Measurements from ENCODE around the gene KLF9. TPM values are rescaled to one million over a fixed set of nuclear protein-coding genes. Genes with fewer than 3 reads are reported as not detected.
A peak's percentile ranks its signal among the peaks of the same experiment; 100 is the strongest.

Gene KLF9
- 4.0 and 4.4 TPM in 2 replicates for total RNA-seq (2014; rRNA removed; shearing (Covaris generic))

DNA sequence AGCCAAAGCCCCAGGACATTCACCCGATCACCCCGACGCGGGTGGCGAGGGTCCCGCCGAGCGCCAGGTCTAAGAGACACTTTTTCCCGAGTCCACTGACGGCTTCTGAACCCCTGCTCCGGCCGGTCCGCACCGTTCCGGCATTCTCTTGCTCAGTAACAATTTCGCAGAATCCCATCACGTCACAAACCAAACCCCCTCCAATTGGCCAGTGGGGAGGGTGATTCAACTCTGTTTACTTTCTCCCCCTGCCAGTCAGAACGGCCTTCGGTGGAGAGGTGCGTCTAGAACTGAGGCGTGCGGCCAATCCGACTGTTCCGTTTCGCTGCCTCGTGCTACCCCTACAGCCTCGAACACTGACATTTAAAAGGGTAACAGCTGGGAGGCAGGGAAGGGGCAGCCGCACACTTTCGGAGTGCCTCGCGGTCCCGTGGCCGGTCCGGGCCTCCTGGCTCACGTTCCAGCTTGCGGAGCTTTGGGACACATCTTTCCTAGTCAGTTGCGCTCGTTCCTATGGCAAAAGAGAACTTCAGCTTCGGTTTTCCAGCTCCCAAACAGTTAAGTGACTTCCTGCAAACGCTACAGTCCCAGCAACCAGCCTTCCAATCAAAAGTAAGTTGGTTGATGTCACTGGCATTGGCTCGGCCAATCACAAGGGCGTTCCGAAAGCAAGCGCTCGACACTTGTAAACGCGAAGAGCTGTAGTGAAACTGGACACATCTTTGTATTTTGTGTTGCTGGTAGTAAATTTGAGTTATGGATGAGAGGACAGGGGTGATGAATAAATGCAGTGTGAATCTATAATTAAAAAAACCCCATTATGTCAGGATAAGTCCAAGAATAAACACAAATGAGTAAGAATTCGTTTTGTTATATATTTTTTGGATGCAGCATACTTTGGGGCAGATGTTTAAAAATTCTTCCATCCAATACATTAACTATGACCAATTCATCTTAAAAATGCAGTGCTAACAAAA lies at the start of gene KLF9:
Gene KLF9, minus strand, starts transcription at position 859 of the 977 bp plus-strand sequence. CDS start 1,294 bp downstream, outside the sequence.
- peak; percentile 81 for DNase-seq (ENCODE audit: low spot score)

DNA sequence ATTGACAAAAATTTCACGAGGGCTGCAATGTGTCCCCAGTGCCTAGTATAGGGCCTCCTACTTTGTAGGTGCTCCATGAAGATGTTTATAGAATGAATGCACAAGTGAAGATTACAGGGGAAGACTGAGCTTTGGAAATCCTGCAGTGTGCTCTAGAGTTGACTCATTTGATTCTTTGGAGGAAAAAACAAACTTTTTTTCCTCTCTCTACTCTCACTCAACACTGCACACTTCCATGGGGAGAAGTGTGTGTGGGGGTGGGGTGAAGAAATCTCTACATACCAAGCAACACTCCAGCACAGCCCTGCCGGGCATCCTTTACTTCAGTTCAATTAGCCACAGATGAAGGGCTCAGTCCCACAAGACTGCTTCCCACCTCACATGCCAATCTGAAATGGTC lies 49.4 kb upstream of the KLF9 start:
- DNase-seq (ENCODE audit: low spot score): no peak

DNA sequence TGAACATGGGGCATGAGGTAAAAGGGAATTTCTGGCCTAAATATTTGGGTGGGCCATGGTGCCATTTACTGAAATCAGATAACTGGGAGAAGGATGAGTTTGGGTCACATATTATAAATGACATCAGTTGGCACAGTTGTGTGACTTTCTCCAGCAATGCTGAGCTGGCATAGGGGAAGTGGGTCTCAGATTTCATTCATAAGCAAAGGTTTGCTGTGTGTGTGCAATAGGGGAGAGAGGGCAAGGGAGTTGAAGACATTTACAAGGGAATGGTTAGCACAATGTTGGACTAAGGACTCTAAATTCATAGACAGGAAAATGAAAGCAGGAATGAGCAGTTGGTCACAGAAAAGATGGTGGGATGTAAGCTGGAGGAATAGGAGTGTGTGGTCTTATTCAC lies 47.8 kb upstream of the KLF9 start:
- DNase-seq (ENCODE audit: low spot score): no peak

DNA sequence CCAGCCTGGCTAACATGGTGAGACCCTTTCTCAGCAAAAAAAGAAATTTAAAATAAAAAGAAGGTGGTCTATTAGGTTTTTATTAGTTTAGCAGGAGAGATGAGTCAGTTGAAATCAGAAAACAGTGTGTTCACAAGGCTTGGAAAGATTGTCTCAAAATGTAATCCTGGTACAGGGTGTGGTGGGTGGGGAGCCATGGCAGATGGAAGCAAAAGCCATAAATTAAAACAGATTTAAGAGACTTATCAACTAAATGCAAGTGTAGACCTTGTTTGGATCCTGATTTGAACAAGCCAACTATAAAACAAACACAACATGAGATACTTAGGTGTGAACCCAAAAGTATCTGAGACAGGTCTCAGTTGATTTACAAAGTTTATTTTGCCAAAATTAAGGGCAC lies 42.8 kb upstream of the KLF9 start:
- no peak for DNase-seq (ENCODE audit: low spot score)

DNA sequence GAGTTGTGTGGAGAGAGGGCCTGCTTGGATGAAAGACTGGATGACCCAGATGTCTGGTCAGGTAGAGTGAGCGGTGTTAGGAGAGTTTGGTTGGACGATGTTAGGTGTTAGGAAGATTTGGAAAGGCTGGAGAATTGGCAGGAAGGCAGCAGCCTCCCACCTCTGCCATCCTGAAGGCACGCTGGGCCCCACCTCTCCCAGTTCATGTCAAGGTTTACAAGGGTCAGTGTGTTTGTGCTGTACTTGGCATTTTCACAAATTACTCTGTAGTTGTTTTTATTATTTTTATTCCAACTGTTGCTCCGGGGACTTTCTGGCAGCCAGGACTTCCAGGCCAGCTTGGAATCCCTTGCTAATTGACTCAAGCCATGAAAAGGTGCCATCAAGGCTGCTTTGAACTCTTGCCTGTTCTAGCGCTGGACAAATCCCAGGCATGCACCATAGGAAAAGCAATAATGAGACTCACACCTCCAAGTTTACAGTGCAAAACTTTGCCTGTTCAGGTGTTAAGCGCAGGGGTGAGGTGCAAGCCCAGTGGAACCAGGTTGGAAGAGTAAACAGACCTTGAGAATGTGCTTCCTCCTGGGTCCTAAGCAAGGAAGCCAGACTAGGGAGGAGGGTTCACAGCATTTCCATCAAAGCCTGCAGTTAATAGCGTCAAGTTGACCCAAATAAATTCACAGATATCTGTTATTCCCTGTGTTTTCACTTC lies 41.7 kb upstream of the KLF9 start:
- no peak for DNase-seq (ENCODE audit: low spot score)

DNA sequence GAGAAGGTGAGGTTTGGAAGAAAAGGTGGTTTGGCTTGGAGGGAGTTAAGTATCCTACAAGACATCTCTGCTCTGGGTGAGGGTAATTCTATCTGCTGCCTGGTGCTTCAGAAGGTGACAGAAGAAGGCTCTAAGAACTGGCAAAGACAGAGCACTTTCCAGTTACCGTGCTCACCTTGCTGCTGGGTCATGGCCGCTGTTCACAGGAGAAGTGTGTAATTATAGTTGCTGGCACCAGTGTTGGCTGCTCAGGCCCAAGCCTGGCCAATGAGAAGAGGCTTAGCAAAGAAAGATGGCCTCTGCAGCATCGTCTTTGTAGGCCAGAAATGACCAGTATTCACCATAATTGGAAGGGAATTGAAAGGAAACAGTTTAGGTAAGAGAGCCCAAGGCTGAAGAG lies 37.9 kb upstream of the KLF9 start:
- DNase-seq (ENCODE audit: low spot score): no peak

DNA sequence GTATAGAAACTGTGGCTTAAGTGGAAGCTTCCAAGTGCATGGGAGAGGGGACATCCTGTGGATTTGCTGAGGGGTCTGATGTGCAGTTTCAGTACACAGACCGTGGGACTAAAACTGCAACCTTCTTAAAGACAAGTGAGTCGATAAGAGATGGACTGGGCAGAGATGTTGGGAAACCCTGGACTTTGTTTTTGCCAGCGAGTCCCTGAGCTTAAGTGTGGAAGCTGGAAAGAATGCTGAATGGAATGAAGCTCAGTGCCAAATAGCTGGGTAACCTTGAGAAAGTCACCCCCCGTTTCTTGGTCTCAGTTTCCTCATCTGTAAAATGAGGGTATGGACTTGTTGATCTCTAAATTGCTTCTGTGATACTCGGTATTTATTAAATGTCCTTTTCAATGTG lies 37.3 kb upstream of the KLF9 start:
- DNase-seq (ENCODE audit: low spot score): no peak

DNA sequence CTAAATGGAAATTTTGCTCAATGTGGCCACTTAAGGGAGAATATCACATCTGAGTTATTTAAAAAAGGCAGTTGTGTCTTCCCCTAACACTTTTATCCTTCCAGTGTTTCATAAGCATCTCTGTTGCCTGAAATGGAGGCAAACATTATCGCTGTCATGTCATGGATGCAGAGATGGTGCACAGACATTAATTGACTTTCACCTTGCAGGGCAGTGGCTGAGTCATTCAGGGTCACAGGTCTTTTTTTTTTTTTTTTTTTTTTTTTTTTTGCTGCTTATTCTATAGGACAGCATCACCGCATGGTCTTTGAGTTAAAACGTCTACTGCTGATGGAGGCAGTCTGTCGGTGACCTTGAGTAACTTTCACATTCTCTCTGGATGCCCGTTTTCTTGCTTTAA lies 36.3 kb upstream of the KLF9 start:
- DNase-seq (ENCODE audit: low spot score): no peak

DNA sequence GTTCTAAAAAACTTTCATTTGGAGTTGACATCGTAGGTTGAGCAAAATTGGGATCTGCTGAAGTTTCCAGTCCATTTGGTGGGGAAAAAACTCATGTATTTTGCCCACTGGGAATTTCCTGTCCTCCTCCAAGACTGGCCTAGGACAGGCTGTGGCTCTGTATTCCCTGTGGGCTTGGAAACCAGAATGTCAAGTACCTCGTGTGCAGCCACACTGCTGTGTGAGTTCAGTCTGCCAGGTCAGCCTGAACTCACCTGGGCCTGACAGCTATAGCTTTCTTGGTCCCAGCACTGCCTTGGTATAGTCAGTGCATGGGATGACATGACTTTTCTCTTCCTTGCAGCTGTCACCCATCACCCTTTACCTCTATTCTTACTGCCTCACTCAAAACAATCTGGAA lies 35.0 kb upstream of the KLF9 start:
- DNase-seq (ENCODE audit: low spot score): no peak

DNA sequence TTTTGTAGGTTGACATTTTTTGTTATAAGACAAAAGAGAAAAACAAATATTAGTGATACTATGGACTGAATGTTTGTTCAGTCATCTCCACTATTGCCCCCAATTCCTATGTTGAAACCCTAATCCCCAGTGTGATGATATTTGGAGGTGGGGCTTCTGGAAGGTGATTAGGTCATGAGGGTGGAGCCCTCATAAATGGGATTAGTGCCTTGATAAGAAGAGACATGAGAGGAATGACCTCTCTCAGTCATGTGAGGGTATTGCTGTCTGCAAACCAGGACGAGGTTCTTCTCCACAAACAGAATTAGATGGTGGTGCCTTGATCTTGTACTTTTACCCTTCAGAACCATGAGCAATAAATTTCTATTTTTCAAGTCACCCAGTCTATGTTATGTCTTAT lies 34.5 kb upstream of the KLF9 start:
- no peak for DNase-seq (ENCODE audit: low spot score)

DNA sequence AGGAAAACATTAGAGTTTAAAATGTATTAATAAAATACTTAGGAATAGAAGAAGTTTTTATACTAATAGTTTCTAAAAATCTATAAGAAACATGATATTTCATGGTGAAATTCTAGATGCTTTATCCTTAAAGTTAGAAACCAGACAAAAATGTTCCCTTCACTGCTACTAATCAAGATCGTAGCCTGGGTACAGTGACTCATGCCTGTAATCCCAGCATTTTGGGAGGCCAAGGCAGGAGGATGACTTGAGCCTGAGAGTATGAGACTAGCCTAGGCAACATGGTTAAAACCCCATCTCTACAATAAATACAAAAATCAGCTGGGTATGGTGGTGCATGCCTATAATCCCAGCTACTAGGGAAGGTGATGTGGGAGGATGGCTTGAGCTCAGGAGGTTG lies 30.4 kb upstream of the KLF9 start:
- no peak for DNase-seq (ENCODE audit: low spot score)

DNA sequence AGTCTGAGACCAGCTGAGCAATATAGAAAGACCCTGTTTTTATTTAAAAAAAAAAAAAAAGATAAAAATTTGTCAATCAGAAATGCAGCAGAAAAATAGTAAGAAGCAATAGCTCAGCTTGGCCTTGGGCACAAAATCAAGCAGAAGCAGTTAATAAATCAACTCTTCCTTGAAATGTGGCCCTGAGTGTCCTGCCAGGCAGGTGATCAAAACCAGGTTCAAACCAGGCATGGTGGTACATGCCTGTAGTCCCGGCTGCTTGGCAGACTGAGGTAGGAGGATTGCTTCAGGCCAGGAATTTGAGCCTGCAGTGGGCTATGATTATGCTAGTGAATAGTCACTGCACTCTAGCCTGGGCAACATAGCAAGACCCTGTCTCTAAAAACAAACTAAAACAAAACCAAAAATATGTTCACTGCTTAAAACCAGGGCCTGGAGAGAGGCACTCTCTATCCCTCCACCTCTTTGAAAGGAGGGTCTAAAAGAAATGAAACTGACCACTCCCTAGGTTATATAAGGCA lies 27.9 kb upstream of the KLF9 start:
- DNase-seq (ENCODE audit: low spot score): no peak

DNA sequence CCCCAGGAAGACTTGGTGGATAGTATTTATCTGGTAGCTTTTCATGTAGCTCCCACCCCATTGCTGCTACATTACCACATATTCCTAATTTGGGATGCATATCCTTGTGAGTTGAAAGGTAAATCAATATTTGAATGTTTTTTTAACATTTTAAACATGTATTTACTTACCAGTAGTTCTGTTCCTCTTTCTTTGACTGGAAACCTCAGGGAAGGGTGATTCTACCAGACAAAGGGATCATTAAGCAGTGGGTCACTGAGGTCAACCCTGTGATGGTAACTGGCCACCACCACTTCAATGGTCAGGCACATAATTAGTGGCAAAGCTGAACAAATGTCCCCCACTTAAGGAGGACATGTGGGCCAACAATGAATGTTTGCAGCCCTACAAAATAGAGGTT lies 27.2 kb upstream of the KLF9 start:
- DNase-seq (ENCODE audit: low spot score): no peak

DNA sequence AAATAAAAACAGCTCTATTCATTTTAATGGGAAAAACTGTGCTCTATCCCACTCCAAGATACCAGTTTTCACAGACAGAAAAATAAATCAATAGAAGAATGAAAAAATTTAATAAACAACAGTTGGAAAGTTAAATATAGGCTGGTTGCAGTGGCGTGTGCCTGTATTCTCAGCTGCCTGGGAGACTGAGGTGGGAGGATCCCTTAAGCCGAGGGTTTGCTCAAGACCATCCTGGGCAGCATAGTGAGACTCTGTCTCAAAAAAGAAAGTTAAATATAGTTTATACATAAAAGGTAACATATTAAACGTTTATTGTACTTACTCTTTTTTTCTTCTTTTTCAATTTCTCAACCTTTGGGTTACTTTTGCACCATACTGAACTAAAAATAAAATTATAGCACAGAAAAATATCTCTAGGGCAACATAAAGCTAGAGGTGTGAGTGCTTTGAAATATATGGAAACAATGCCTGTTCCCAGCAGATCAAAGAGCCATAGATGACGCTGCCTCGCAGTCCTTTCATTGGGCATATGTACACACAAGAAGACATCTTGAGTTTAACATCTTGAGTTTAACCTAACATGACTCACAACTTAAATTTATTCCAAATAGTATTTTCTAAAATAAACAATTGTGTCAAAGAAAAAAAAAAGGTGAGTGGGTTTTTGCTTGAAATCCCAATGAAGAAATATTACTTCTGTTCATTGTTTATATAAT lies 25.7 kb upstream of the KLF9 start:
- no peak for DNase-seq (ENCODE audit: low spot score)

DNA sequence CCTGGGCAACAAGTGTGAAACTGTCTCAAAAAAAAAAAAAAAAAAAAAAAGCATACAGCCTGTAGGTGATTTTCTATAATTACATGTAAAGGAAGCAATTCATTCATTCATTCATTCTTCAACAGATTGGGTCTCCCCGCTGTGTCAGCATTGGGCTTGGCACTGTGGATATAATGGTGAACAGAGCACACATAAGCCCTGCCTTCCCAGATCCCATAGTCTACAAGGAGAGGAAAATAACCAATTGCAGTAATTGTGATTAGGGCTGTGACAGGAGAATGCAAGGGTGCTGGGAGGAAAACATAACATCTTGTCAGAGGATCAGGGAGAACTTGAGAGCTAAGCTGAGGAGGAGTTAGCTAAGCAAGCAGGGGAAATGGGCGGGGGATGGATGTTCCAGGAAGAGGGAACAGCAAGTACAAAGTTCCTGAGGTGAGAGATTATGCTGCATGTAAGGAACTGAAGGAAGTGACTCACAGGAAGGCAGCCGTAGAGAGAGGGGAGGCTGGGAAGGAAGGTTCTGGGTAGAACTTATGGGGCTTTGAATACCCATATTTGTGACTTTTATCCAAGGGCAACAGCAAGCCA lies 24.0 kb upstream of the KLF9 start:
- DNase-seq (ENCODE audit: low spot score): peak; percentile 62

DNA sequence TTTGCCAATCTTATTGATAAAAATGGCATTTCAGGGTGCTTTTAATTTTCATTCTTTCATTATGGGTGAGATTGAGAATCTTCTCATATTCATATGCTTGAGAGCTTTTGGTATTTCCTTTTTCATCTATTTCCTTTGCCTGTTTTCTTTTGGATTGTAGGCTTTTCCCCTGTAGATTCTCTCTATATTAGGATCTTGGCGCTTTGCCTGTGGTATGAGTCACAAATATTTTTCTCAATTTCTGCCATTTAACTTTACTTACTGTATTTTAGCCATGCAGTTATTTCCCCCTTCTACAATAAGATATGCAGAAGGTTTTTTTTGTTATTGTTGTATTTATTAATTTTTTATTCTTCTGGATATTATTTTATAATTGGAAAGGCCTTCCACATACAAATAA lies 21.5 kb upstream of the KLF9 start:
- no peak for DNase-seq (ENCODE audit: low spot score)

DNA sequence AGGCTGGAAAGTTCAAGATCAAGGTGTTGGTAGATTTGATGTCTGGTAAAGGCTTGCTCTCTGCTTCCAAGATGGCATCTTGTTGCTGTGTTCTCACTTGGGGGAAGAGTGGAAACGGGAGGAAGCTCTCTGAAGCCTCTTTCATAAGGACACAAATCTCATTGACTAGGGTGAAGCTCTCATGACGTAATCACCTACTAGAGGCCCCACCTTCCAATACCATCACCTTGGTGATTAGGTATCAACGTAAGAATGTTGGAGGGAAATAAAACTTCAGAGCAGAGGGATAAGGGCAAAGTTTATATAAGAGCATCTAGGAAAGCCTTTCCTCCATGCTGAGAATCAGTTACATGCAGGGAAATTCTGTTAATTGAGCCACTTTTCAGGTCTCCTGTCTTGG lies 15.4 kb upstream of the KLF9 start:
- no peak for DNase-seq (ENCODE audit: low spot score)

DNA sequence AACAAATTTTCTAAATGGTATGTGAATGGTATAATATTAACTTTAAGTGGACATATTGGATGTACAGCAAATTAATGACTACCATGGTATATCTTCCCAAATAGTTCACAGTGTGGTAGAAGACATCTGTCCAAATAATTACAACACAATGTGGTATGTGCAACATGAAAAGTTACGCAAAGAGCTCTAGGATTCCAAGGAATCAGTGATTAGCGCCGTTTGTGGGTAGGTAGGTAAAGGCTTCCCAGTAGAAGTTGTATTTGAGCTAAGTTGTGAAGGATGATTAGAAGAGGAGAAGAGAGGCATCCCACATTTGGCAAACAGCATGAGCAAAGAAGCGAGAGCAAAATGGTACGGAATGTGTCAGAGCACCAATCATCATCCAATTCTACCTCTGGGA lies 14.3 kb upstream of the KLF9 start:
- no peak for DNase-seq (ENCODE audit: low spot score)

DNA sequence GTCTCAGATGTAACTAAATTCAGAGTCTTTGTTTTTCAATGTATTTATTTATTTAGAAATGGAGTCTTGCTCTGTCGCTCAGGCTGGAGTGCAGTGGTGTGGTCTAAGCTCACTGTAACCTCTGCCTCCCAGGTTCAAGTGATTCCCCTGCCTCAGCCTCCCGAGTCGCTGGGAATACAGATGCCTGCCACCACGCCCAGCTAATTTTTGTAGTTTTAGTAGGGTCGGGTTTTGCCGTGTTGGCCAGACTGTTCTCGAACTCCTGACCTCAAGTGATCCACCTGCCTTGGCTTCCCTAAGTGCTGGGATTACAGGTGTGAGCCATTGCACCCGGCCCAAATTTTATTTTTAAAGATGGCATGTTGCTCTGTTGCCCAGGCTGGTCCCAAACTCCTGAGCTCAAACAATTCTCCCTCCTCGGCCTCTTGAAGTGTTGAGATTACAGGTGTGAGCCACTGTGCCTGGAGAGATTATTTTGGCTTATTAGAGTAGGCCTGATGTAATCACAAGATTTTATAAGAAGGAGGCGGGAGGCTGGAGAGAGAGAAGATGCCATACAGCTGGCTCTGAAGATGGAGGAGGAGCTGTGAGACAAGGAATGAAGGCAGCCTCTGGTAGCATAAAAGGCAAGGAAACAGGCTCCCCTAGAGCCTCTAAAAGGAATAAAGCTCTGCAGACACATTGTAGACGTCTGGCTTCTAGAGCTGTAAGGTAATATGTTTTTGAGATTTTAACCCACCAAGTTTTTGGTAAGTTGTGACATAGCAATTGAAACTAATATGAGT lies 12.9 kb upstream of the KLF9 start:
- peak; percentile 6 for DNase-seq (ENCODE audit: low spot score)

DNA sequence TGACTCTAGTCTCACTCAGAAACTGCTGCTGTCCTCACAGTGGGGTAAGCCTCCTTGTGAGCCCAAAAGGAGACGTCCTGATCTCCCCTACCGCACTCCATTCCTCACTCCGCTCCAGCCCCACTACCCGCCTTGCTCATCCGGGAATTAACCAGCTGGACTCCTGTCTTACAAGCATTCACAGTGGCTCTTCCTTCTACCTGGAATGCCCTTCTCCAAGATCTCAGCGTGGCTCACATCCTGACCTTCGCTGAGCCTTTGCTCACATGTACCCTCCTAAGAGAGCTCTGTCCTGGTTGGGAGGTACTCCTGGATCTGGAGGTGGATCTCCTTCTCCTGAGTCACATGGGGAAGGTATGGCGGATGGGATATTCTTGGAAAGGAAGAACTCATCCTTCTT lies 10.7 kb upstream of the KLF9 start:
- no peak for DNase-seq (ENCODE audit: low spot score)
